HG02678 (cell line): ENCODE results near the gene CORO2B.
"Not testable (repeated sequence)": the region's sequence is repeated elsewhere in the genome, so short reads cannot be mapped to it uniquely, and the experiment has no call there.

Experiments used
- ATAC-seq: cut with Tn5 transposase; IDR thresholded peaks from one replicate; pipeline ENCODE4 v1.9.1; 2021; ENCODE audit warnings: mild to moderate bottlenecking, moderate library complexity; ENCODE audit not compliant: unreplicated experiment

Gene CORO2B

DNA sequence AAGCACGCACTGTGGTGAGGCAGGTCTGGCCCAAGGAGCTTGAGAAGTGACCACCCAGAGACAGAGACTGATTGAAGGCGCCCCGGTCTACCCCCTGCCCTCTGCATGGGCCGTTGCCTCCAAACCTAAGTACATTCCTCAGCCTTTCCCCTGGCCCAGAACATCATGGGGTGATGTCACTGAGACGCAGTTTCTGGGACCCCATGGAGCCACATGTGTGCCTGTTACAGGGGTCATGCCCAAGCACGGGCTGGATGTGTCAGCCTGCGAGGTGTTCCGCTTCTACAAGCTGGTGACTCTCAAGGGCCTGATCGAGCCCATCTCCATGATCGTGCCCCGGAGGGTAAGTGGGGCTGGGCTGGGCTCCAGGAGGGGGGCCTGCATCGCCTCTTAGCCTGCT lies 139.7 kb downstream of the CORO2B start:
- no peak for ATAC-seq

DNA sequence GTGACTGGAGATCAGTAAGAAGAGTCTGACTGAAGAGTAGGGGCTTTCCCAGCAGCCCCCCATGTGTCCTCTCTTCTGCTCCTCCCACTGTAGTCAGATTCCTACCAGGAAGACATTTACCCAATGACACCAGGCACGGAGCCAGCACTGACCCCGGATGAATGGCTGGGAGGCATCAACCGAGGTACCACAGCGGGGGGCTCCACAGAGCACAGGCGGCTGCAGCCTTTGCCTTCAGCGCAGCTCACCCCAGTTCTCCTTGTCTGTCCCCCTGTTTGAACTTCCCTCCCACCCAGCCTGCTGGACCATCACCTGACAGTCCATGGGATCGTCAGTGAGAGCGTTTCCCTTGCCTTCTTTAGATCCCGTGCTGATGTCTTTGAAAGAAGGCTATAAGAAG lies 140.3 kb downstream of the CORO2B start:
- no peak for ATAC-seq

DNA sequence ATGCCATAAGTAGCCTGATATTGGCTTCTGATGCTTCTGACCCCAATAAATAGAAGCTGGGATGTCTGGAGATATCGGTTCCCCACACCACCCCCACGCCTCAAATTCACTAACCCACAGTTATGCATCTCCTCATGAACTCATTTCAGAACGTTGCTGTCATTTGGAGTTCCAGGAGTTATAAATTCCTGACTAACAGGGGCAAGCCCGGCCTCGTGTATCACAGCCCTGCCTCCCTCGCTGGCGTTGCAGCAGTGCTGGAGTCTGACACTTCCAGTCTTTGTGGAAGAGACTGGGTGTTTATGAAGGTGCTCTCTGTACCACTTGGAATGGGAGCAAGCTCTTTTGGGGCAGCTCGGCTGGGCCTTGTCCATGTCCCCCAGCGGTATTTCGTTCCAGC lies 140.9 kb downstream of the CORO2B start:
- ATAC-seq, result no peak

- no peak for ATAC-seq
Observed at GRCh38 chr15:68721886-68722285, 143.1 kb downstream of the CORO2B start.

DNA sequence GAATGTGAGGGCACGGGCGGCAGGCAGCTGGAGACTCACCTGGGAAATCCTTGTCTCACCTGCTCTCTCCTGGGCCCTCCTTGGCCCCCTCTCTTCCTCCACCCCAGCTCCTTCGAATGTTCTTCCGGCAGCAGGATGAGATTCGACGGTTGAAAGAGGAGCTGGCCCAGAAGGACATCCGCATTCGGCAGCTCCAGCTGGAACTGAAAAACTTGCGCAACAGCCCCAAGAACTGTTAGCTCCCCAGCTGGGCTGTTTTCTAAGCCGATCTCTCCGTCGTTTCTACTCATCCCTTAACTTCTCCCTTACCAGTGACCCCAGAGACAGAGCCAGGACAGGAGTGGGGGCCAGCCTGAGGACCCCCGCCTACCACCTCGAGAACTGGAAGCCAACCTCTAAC lies 146.9 kb downstream of the CORO2B start:
- no peak for ATAC-seq

DNA sequence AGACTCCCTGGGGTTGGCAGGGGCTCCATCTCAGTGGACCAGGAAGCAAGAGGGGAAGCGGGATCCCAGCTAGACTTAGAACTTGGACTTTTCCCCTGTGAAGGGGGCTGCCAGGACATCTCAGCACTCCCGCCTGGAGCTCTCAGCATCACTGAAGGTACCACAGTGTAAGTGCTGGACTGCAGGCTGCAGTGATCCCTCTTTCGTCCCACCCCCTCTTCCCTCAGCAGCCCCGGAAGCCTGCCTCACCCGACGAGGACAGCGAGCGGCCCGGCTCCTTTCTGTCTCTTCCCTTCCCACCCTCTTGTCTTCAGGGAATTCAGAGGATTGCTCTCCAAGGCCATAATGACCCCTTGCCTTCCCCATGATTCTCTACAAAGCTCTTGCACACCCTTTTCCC lies 147.5 kb downstream of the CORO2B start:
- ATAC-seq, result no peak

GRCh38 chr15:68729789-68730411 lies 151.1 kb downstream of the CORO2B start:
- ATAC-seq, result no peak

- no peak for ATAC-seq
Observed at GRCh38 chr15:68730471-68730919, 151.7 kb downstream of the CORO2B start.

- ATAC-seq, result no peak
Observed at GRCh38 chr15:68730976-68731897, 152.4 kb downstream of the CORO2B start.

DNA sequence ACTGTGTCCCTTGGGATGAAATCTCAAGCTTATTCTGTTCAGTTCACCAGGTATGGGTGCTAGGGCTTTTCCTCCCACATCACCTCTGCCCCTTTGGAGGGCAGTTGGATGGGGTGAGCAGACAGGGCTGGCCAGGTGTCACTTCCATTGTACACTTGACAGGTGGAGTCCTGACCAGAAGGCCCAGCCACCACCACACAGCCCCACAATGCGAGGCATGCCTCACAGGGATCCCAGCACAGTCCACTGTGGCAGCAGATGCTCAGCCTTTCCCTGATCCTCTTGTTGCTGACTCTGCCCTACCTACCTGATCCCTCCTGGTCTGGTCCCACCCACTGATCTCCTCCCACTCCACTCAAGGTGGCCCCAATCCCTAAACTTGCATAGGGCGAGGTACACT lies 153.7 kb downstream of the CORO2B start:
- no peak for ATAC-seq

GRCh38 chr15:68733666-68734065 lies 154.9 kb downstream of the CORO2B start:
- ATAC-seq, result no peak

- ATAC-seq, result no peak
Observed at GRCh38 chr15:68734352-68734751, 155.6 kb downstream of the CORO2B start.

- ATAC-seq, result no peak
Observed at GRCh38 chr15:68734881-68735280, 156.1 kb downstream of the CORO2B start.

DNA sequence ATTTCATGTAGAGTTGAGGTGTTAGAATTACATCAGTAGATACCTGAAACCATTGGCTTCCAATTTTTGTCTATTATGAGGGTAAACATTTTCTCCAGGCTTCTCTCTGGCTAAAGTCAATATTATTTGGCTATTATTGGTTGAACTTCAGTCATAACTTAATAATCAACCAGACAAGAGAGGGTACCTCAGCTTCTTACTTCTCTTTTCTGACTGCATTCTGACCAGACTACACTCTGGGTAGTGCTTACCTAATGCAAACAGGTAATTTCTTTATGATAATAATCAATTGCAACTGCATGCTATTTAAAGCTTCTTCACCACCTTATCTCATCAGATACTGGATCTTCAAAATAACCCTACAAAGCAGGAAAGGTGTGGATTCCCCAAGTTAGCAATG lies 156.8 kb downstream of the CORO2B start:
- no peak for ATAC-seq

DNA sequence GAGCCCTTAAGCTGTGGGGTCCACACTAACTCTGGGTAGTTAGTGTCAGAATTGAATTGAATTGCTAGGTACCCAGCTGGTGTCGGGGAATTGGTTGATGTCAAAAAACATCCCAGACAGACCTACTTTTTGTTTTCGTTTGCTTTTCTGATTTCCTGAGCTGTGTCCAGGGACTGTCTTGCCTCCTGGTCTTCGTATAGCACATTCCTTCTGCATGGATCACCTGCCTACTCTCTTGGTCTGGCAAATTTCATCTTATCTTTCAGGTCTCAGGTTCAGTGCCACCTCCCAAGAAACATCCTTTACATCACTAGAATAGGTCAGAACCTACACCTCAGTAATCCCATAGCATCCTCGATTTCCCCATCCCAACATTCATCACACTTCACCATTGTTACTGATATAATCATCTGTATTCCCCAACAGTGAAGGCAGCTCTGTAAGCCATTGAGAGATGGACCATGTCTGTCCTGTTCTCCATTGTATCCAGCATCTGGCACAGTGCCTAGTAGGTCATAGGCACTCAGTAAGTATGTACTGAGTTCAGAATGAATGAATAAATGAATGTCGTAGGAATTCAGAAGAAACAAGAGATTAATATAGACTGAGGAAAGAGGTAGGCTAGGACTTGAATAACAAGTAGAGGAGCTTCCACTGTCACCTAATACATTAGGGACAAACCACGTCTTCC lies 160.7 kb downstream of the CORO2B start:
- no peak for ATAC-seq

DNA sequence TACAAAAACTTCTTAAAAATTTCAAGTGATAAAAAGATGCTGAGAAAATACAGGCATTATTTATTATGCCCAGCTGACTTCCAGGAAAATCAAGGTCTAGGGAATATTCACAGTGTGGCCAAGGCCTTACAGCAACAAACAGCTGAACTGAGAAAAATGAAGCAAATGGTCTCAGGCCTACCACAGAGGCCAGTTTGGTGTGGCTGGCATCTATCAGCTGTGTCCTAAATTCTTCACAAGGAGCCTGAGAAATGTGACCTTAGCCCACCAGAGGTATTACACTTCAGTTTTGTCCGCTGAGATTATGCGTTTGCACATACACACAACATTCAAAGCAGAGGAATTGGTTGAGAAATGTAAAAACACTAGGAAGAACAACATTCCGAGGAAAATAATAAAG lies 164.5 kb downstream of the CORO2B start:
- no peak for ATAC-seq

DNA sequence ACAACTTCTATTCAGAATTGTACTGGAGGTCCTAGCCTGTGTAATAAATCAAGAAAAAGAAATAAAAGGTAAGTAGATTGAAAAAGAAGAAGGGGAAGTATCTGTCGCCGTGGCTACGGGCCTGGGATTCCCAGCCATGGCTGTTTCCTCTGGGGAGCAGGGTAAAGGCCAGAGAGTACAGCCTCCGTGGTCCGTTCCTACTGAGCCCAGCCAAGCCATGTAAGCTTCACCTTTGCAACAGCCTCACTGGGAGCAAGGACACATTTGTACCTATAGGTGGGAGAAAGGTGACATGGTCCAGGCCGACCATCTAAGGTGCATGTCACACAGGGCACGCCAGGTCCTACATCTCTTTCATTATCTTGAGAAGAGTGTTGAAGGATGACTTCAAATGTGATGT lies 170.6 kb downstream of the CORO2B start:
- ATAC-seq, result no peak

GRCh38 chr15:68749793-68750192 lies 171.0 kb downstream of the CORO2B start:
- no peak for ATAC-seq

GRCh38 chr15:68751622-68752021 lies 172.8 kb downstream of the CORO2B start:
- no peak for ATAC-seq

GRCh38 chr15:68755731-68756130 lies 176.9 kb downstream of the CORO2B start:
- ATAC-seq, result no peak

DNA sequence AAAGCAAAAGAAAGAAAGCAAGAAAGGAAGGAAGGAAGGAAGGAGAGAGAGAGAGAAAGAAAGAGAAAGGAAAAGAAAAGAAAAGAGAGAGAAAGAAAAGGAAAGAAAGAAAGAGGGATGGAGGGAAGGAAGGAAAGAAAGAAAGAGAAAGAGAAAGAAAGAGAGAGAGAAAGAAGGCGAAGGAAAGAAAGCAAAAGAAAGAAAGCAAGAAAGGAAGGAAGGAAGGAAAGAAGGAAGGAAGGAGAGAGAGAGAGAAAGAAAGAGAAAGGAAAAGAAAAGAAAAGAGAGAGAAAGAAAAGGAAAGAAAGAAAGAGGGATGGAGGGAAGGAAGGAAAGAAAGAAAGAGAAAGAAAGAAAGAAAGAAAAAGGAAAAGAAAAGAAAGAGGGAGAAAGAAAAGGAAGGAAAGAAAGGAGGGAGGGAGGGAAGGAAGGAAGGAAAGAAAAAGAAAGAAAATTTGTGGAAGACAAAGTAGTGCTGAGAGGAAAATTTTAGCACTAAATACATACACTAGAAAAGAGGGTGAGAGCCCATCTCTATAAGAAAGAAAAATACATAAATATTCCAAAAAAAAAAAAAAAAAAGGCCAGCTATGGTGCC lies 181.3 kb downstream of the CORO2B start:
- not testable (repeated sequence) for ATAC-seq
